HUES64 (cell line): ENCODE data around the gene RAB22A.
"Not testable (repeated sequence)": the region's sequence is repeated elsewhere in the genome, so short reads cannot be mapped to it uniquely, and the experiment has no call there.

Experiments
- H3K27ac ChIP-seq: 2 replicates; pipeline ENCODE4 v1.7.0; 2013; ENCODE audit warnings: low read depth, low read length, inconsistent platforms
- H3K27me3 ChIP-seq: 2 replicates; pipeline ENCODE4 v1.6.1; 2013; ENCODE audit warnings: mild to moderate bottlenecking, low read length; ENCODE audit not compliant: insufficient read depth
- H3K36me3 ChIP-seq: 2 replicates; pipeline ENCODE4 v1.6.1; 2013; ENCODE audit warnings: mild to moderate bottlenecking, low read length; ENCODE audit not compliant: insufficient read depth
- H3K4me1 ChIP-seq: 2 replicates; pipeline ENCODE4 v1.6.1; 2013; ENCODE audit warnings: mild to moderate bottlenecking, low read length, moderate library complexity; ENCODE audit not compliant: insufficient read depth
- H3K4me3 ChIP-seq: 2 replicates; pipeline ENCODE4 v1.5.1; 2013; ENCODE audit warnings: mild to moderate bottlenecking, low read length, moderate library complexity
- H3K9ac ChIP-seq: 2 replicates; pipeline ENCODE4 v1.6.1; 2013; ENCODE audit warnings: mild to moderate bottlenecking, low read depth, low read length
- H3K9me3 ChIP-seq: 2 replicates; pipeline ENCODE4 v1.6.1; 2013; ENCODE audit warnings: low read depth, low read length; ENCODE audit not compliant: insufficient read depth
- WGBS: fragments of 150-250, 120-280 bp; methylation state at CpG from one replicate; pipeline ENCODE4 v1.1.7; 2013; ENCODE audit warnings: missing lambda C conversion rate; 5-methylcytosine and 5-hydroxymethylcytosine counted together

RAB22A gene

GRCh38 chr20:58402305-58402704 lies 92.8 kb downstream of the RAB22A start:
- Histone ChIP-seq H3K27me3 (no peaks in the 10 kb centered on the region), H3K36me3 (no peaks in the 10 kb centered on the region; the same call in 1 of the 2 replicates), H3K4me3 (no peak overlapping the region), H3K9me3 (no peaks in the 10 kb centered on the region), H3K9ac (no peak overlapping the region), H3K4me1 (peaks cover 37% of the 10 kb centered on the region), H3K27ac (no peak overlapping the region)
- WGBS = 89% methylated on average over 5 of the region's 5 CpGs

- WGBS = 95% methylated on average over 5 of the region's 5 CpGs
- peaks cover 43% of the 10 kb centered on the region for H3K4me1 ChIP-seq
- no peaks in the 10 kb centered on the region for H3K9me3 ChIP-seq
- H3K27me3 ChIP-seq = no peaks in the 10 kb centered on the region
- H3K36me3 ChIP-seq = no peaks in the 10 kb centered on the region; the same call in 1 of the 2 replicates
- no peak overlapping the region for H3K9ac ChIP-seq
- H3K27ac ChIP-seq = no peak overlapping the region
- H3K4me3 ChIP-seq = no peak overlapping the region
Measured at GRCh38 chr20:58402827-58403226, 93.3 kb downstream of the RAB22A start.

GRCh38 chr20:58403272-58403671 lies 93.8 kb downstream of the RAB22A start:
- H3K27me3 ChIP-seq = no peaks in the 10 kb centered on the region
- no peak overlapping the region for H3K4me3 ChIP-seq
- peaks cover 47% of the 10 kb centered on the region for H3K4me1 ChIP-seq
- 94% methylated on average over 3 of the region's 3 CpGs for WGBS
- no peaks in the 10 kb centered on the region for H3K36me3 ChIP-seq
- no peak overlapping the region for H3K27ac ChIP-seq
- no peak overlapping the region for H3K9ac ChIP-seq
- no peaks in the 10 kb centered on the region for H3K9me3 ChIP-seq

- no peak overlapping the region for H3K4me3 ChIP-seq
- no peaks in the 10 kb centered on the region for H3K9me3 ChIP-seq
- H3K27ac ChIP-seq = no peak overlapping the region
- no peaks in the 10 kb centered on the region; the same call in 1 of the 2 replicates for H3K36me3 ChIP-seq
- H3K9ac ChIP-seq = no peak overlapping the region
- peaks cover 48% of the 10 kb centered on the region for H3K4me1 ChIP-seq
- H3K27me3 ChIP-seq = no peaks in the 10 kb centered on the region
- WGBS = 80% methylated on average over 11 of the region's 11 CpGs
Measured at GRCh38 chr20:58405504-58406291, 96.2 kb downstream of the RAB22A start.

GRCh38 chr20:58406422-58407001 lies 97.0 kb downstream of the RAB22A start:
- Histone ChIP-seq H3K27ac (no peak overlapping the region), H3K4me3 (no peak overlapping the region), H3K9me3 (no peaks in the 10 kb centered on the region), H3K36me3 (peaks cover 3% of the 10 kb centered on the region; the same call in 1 of the 2 replicates), H3K4me1 (peaks cover 41% of the 10 kb centered on the region), H3K27me3 (no peaks in the 10 kb centered on the region), H3K9ac (no peak overlapping the region)
- WGBS = 85% methylated on average over 4 of the region's 4 CpGs

GRCh38 chr20:58407201-58407873 lies 97.8 kb downstream of the RAB22A start:
- Histone ChIP-seq H3K9me3 (no peaks in the 10 kb centered on the region), H3K4me1 (peaks cover 37% of the 10 kb centered on the region), H3K27ac (no peak overlapping the region), H3K4me3 (no peak overlapping the region), H3K27me3 (no peaks in the 10 kb centered on the region), H3K36me3 (peaks cover 3% of the 10 kb centered on the region; the same call in 1 of the 2 replicates), H3K9ac (no peak overlapping the region)
- 96% methylated on average over 3 of the region's 4 CpGs for WGBS

GRCh38 chr20:58407966-58408557 lies 98.5 kb downstream of the RAB22A start:
- no peak overlapping the region for H3K9ac ChIP-seq
- H3K27me3 ChIP-seq = no peaks in the 10 kb centered on the region
- no peaks in the 10 kb centered on the region for H3K9me3 ChIP-seq
- H3K4me1 ChIP-seq = peaks cover 37% of the 10 kb centered on the region
- peaks cover 3% of the 10 kb centered on the region; the same call in 1 of the 2 replicates for H3K36me3 ChIP-seq
- 83% methylated on average over 2 of the region's 2 CpGs for WGBS
- H3K27ac ChIP-seq = peak overlapping the region; percentile 51
- no peak overlapping the region for H3K4me3 ChIP-seq

- Histone ChIP-seq H3K27me3 (no peaks in the 10 kb centered on the region), H3K27ac (no peak overlapping the region), H3K36me3 (peaks cover 3% of the 10 kb centered on the region; the same call in 1 of the 2 replicates), H3K4me1 (peaks cover 37% of the 10 kb centered on the region), H3K9me3 (no peaks in the 10 kb centered on the region), H3K9ac (no peak overlapping the region), H3K4me3 (no peak overlapping the region)
- 67% methylated on average over 2 of the region's 3 CpGs for WGBS
Measured at GRCh38 chr20:58408603-58409246, 99.2 kb downstream of the RAB22A start.

- not testable (repeated sequence) for H3K27ac ChIP-seq, H3K9ac ChIP-seq, H3K4me3 ChIP-seq, H3K27me3 ChIP-seq, H3K9me3 ChIP-seq
- peaks cover 39% of the 10 kb centered on the region for H3K4me1 ChIP-seq
- peaks cover 15% of the 10 kb centered on the region for H3K36me3 ChIP-seq
- 96% methylated on average over 31 of the region's 35 CpGs for WGBS
Measured at GRCh38 chr20:58414216-58414615, 104.7 kb downstream of the RAB22A start.

GRCh38 chr20:58414786-58415185 lies 105.3 kb downstream of the RAB22A start:
- H3K9ac ChIP-seq, H3K4me3 ChIP-seq, H3K27ac ChIP-seq, H3K9me3 ChIP-seq, H3K27me3 ChIP-seq: not testable (repeated sequence)
- H3K4me1 ChIP-seq = peaks cover 35% of the 10 kb centered on the region
- WGBS = 96% methylated on average over 26 of the region's 26 CpGs
- H3K36me3 ChIP-seq = peaks cover 20% of the 10 kb centered on the region
